GM12891 (cell line): ENCODE results near the gene ABCG1.

Experiments used
- POLR2A ChIP-seq: IDR thresholded peaks from 2 replicates; pipeline ENCODE4 v1.6.1; 2011; ENCODE audit warnings: low read depth, low read length, control low read depth
- POLR2AphosphoS5 ChIP-seq: IDR thresholded peaks from 2 replicates; pipeline ENCODE4 v1.6.1; 2011; ENCODE audit warnings: low read depth, low read length, control low read depth
- TAF1 ChIP-seq: IDR thresholded peaks from 2 replicates; pipeline ENCODE4 v1.6.1; 2011; ENCODE audit warnings: low read depth, low read length, control low read depth

- TF ChIP-seq POLR2A: no peak
- no peak for TF ChIP-seq POLR2AphosphoS5
- TF ChIP-seq TAF1: no peak
Observed at GRCh38 chr21:42213082-42213774, 5.7 kb upstream of the ABCG1 start.
